Activated CD8-positive, alpha-beta memory T cell treated with anti-CD3 and anti-CD28 coated beads for 48 hours (primary cell): ENCODE results near the gene TAAR8.
"Not testable (repeated sequence)": the region's sequence is repeated elsewhere in the genome, so short reads cannot be mapped to it uniquely, and the experiment has no call there.

Experiments
- DNase-seq, 3 experiments: peaks; one replicate each; pipeline ENCODE4 v3.0.0-alpha.2; 2020; ENCODE audit warnings: low read depth in 2 of 3, low spot score in 2 of 3

The TAAR8 gene

GRCh38 chr6:132544826-132545225 is 7.6 kb upstream of the TAAR8 start:
- no peak for DNase-seq

GRCh38 chr6:132548746-132549463 is 3.6 kb upstream of the TAAR8 start:
- no peak for DNase-seq

GRCh38 chr6:132551214-132551613 is 1.3 kb upstream of the TAAR8 start:
- no peak for DNase-seq

GRCh38 chr6:132560087-132560486 is 7.6 kb downstream of the TAAR8 start:
- not testable (repeated sequence) for DNase-seq

- DNase-seq = no peak
Observed at GRCh38 chr6:132566404-132566803, 13.9 kb downstream of the TAAR8 start.

DNA sequence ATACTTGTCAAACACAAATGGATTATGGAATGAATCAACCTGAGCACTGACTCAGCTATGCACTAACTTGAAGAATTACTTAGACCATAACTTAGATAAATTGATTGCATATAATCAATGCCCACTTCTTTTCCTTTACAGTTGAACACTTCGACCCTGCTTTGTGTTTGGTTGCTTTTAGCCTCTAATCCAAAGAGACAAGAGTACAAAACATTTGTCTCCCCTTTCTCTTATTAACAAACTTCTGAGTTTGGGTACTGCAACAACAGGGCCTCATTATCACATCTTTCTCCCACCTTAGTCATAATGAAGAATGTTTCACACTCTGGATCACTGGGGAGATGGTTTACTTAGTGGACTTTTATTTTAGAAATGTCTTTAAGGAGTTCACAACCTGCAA is 15.1 kb downstream of the TAAR8 start:
- no peak for DNase-seq

DNA sequence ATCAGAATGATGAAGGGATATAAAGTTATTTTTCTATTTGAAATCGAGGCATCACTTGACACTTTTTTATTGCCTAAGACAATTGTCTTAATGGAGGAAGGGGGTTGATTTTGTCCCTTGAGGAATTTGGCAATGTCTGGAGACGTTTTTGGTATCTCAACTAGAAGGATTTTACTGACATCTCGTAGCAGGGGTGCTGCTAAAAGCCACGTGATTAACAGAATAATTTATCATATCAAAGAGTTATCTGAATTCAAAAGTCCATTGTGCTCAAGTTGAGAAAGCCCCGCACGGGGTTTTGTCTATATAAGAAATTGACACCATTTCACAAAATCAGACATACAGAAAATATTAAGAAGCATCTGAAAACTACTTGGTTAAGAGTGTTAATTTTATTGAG is 16.1 kb downstream of the TAAR8 start:
- DNase-seq = no peak

GRCh38 chr6:132569170-132569569 is 16.7 kb downstream of the TAAR8 start:
- DNase-seq = no peak

- DNase-seq = no peak
Observed at GRCh38 chr6:132570221-132570777, 17.8 kb downstream of the TAAR8 start, which contains the start of gene TAAR6. Gene TAAR6, plus strand, starts transcription at chr6:132570322. Its CDS starts 0 bp downstream, at chr6:132570322.

GRCh38 chr6:132571774-132572173 is 19.3 kb downstream of the TAAR8 start:
- no peak for DNase-seq

- no peak for DNase-seq
Observed at GRCh38 chr6:132584698-132585097, 32.2 kb downstream of the TAAR8 start.

GRCh38 chr6:132587424-132587823 is 35.0 kb downstream of the TAAR8 start:
- no peak for DNase-seq

DNA sequence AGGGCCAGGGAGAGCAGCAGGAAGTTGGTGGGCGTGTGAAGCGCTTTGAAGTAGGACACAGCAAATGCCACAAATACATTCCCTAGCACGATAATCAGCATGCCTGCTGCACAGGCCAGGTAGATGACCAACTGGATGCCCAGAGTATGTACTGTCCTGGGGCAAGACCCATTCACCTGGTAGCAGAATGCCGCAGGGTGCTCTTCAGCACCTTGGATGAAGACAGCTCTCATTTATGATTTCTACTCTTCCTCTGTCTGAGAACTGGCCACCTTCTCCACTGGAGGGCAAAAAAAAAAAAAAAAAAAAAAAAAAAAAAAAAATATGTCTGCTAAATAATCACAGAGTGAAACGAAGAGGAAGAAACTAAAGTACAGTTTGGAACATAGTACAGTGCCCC is 37.0 kb downstream of the TAAR8 start, which contains the start of gene TAAR5:
Gene TAAR5, minus strand, starts transcription at position 288 of the 400 bp plus-strand sequence. Its CDS starts 55 bp downstream, at position 233.
- no peak for DNase-seq

DNA sequence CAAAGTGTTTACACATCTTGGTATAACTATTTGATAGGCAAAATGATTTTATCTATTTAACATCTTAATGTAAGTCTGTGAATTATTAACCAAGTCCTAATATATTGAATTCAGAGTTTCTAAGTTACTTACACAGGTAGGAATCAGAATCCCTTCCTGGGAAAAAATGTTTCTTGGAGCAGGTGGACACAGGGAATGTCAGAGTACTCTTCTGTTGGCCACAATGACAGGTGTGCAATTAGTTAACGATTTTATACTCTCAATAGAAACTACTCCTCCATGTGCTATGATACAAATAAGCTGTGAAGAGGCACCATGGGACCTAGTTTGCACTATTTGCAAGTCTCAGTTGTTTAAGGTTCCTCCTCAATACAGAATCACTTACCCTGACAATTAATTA is 37.9 kb downstream of the TAAR8 start:
- DNase-seq = no peak

GRCh38 chr6:132592855-132593254 is 40.4 kb downstream of the TAAR8 start:
- no peak for DNase-seq

DNA sequence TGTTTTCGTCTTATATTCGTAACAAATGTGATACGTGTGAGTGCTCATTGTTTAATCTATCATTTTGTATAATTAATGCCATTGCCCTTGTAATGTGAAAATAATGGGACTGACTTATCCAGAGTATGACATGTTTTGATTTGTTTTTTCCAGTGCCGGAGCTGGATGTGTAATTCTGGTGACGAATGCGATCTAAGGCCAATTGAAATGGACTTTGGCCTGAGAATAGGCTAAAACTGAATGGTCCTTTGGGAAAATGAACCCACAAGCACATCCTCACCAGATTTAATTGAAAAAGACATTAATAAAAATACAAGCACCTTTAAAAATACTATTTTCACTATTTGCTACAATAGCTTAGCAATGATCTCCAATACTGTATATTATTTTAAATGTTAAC is 43.7 kb downstream of the TAAR8 start:
- DNase-seq = no peak

GRCh38 chr6:132598473-132598872 is 46.0 kb downstream of the TAAR8 start:
- no peak for DNase-seq

- not testable (repeated sequence) for DNase-seq
Observed at GRCh38 chr6:132600900-132601299, 48.4 kb downstream of the TAAR8 start.
